Skin of body (tissue), 2 donors: ENCODE measurements around the gene PTGDS. TPM values are rescaled to one million over a fixed set of nuclear protein-coding genes. Genes with fewer than 3 reads are reported as not detected.

Experiments
- DNase-seq: peaks from one replicate; lab custom pipeline; 2025; lab: John Stamatoyannopoulos, UW
- total RNA-seq: library from RNA; depleted of rRNA; stranded (reverse); fragments of >200 nt; gene quantifications from one replicate; pipeline ENCODE4 v1.2.3, GENCODE V29; 2014

The PTGDS gene
- total RNA-seq, 1 donor from 2014 or later, result 15.3 TPM

GRCh38 chr9:137007108-137007815, 30.0 kb downstream of the PTGDS start:
- DNase-seq, result no peak

GRCh38 chr9:137007816-137008270, 30.5 kb downstream of the PTGDS start:
- no peak for DNase-seq

- DNase-seq, result no peak
Observed at GRCh38 chr9:137008312-137008711, 31.0 kb downstream of the PTGDS start.

- DNase-seq, result no peak
Observed at GRCh38 chr9:137009217-137009616, 31.9 kb downstream of the PTGDS start.

GRCh38 chr9:137009938-137010732, 32.8 kb downstream of the PTGDS start:
- DNase-seq, result no peak

GRCh38 chr9:137011156-137011555, 33.9 kb downstream of the PTGDS start:
- DNase-seq, result no peak

GRCh38 chr9:137011907-137012675, 34.8 kb downstream of the PTGDS start:
- DNase-seq, result no peak

- DNase-seq, result no peak
Observed at GRCh38 chr9:137012694-137013570, 35.6 kb downstream of the PTGDS start.

GRCh38 chr9:137013571-137013940, 36.3 kb downstream of the PTGDS start:
- DNase-seq, result no peak

- DNase-seq, result no peak
Observed at GRCh38 chr9:137014166-137014565, 36.9 kb downstream of the PTGDS start.

GRCh38 chr9:137014776-137015539, 37.7 kb downstream of the PTGDS start:
- DNase-seq, result no peak

- no peak for DNase-seq
Observed at GRCh38 chr9:137015540-137015930, 38.2 kb downstream of the PTGDS start.

GRCh38 chr9:137015976-137016375, 38.7 kb downstream of the PTGDS start:
- no peak for DNase-seq

- DNase-seq, result no peak
Observed at GRCh38 chr9:137016436-137016835, 39.1 kb downstream of the PTGDS start.

GRCh38 chr9:137017071-137017470, 39.8 kb downstream of the PTGDS start:
- DNase-seq, result no peak

GRCh38 chr9:137017791-137018497, 40.6 kb downstream of the PTGDS start:
- no peak for DNase-seq

- DNase-seq, result no peak
Observed at GRCh38 chr9:137018761-137019559, 41.7 kb downstream of the PTGDS start.

GRCh38 chr9:137019891-137020683, 42.8 kb downstream of the PTGDS start:
- no peak for DNase-seq
